ENCODE results near the gene COBLL1.
"Not testable (repeated sequence)": the region's sequence is repeated elsewhere in the genome, so short reads cannot be mapped to it uniquely, and the experiment has no call there.

Gene COBLL1

DNA sequence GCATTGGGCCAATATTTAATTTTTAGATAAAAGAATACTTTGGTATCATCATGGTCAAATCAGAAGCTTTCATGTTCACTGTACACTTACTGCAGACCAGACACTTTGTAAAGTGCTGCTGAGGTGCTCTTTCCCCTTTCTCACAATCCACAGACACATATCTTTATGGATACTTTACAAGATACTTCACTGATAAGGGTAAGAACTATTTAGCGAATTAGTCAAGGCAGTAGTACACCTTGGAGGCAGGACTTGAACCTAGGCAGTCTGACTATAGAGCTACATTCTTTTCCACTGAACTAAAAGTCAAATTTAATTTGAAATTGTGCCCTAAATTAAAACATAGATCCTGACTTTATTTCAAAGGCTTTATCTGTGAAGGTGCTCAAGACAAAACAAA lies 60.2 kb downstream of the COBLL1 start:
- no peak for DNase-seq

DNA sequence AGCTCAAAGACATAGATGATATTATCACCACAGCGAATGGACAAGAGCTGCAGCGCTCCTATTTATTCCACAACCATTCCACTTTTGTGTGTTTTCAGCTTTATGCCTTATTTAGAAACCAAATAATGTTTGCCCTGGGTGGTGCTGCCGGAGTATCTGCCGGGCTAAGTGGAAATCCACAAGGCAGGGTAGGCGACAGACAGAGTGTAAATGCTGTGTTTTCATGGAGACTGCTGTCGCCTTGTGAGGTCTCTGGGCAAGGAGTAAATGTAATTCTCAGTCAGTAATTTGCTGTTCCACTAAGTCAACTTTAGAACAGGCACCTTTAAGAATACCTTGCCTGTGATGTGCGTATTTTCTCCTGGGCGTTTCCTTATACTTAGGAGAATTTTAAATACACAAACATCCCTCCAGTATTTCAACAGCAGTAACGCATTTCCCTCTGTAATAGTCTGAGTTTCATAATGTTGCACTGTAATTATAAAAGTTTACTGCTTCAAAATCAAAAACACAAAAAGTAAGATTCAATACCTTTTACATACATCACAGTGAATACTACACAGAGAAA lies 60.9 kb downstream of the COBLL1 start:
- DNase-seq, result no peak

DNA sequence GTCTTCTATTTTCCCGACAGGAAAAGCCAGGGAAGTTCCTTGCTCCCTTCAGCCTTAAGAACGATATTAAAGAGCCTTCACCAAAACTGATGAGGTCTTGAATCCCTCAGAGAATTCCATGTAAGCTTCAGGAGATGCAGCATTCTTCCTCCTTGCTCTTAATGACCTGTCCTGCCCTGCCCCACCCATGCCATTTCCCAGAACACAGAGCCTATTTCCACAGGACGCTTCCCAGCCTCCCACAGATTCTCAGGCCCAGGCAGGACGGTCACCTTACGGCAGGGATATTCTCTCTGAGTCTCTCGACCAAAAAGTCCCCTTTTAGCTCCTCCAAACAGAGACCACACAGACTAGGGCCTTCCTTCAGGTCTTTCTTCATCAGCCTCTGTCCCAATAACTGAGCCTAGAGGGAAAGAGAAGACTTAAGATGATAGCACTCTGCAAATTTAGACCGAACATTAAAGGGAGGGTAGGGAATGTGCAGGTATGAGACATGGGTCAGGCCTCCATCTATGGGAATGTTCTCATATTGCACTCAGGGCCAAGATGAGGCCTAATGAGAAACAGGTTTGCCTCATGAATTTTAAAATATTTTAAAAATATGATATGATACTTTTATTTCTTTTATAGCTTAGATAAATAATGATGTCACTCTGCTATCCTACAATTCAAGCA lies 62.1 kb downstream of the COBLL1 start:
- DNase-seq, result no peak

DNA sequence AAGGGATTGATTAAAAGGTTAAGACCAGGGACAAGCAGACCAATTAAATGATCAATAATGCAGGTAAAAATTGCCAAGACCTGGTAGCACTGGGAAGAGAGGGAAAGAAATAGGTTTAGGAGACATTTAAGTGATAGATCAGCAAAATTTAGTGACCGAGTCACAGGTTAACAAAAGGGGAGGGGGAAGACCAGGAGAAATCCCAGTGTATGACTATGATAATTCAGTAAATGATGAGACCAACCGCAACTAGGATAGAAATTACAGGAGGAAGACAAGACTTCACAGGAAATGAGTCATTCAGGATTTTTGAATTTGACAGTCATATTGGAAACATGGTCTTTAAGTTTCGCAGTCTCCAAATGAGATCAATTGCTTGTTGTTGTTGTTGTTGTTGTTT lies 62.9 kb downstream of the COBLL1 start:
- no peak for DNase-seq

DNA sequence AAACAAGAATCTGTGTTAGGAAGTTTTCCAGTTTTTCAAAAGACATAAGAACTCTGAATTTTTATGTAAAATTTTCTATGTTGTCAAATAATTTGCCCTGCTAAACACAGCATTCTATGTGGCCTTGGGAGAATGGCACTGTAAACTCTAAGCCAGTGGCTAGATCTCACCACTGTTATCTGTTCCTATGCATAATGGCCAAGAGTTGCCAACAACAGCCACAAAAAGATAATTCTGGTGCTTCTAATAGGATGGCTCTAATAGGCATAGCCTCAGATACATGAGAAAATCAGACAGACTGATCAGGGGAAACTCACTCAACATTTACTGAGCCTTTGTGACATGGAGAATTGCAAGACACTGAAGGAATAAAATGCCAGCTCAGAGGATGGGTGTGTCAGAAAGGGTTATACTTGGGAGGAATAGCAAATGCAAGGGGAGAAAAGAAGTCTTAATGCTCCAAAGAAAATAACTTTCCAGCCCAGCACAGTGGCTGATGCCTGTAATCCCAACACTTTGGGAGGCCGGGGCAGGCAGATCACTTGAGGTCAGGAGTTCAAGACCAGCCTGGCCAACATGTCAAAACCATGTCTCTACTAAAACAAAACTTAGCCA lies 63.7 kb downstream of the COBLL1 start:
- no peak for DNase-seq

DNA sequence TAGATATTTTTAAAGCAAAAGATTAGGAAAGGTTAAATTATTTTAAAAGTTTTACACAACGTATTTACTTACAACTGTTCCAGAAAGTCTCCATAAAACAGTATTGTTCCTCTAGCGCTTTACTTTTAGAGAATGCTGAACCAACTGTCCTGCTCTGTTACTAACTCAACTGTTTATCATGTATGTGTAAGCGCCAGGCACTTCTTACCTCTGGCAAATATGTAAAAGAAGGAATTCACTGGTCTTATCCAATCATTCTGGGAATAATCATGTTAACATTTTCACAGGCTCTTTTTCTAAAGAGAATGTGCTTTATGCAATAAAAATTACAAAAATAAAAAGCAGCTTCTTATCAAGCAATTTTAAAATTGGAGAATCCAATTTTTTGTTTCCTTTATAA lies 68.0 kb downstream of the COBLL1 start:
- DNase-seq, result no peak

DNA sequence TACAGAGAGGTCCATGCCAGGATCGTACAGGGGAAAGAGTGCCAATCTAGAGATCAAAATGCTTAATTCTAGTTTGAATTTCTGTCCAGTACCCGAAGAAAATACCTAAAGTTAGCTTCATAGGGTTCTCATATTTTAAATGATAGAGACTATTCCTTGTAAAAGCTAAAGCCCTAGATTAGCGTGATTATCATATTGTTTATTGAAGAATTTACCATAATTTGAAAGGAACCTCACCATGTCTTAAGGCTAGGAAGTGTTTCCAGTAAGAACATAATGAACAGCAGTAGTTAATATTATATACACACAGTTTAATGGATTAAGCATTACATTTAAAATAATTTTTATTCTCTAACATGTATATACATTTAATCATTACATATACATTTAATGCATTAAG lies 68.5 kb downstream of the COBLL1 start:
- peak; percentile 37 for DNase-seq

DNA sequence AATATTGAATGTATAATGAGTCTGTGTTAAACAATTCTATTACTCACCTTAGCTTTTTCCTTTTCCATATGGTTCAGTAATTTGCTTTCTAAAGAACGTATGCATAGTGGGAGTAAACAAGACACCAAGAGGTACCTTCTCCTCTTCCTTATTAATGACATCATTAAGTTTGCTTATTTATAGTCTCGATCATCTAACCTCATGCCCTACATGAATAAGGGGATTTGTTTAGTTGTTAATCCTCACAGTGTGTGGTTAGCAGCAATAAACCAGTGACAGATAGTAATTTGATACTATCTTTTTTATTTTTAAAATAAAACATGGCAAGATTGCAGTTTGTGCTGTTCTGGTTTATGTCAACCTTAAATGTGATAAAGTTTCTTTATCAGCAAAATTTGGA lies 69.7 kb downstream of the COBLL1 start:
- DNase-seq, result peak; percentile 48

DNA sequence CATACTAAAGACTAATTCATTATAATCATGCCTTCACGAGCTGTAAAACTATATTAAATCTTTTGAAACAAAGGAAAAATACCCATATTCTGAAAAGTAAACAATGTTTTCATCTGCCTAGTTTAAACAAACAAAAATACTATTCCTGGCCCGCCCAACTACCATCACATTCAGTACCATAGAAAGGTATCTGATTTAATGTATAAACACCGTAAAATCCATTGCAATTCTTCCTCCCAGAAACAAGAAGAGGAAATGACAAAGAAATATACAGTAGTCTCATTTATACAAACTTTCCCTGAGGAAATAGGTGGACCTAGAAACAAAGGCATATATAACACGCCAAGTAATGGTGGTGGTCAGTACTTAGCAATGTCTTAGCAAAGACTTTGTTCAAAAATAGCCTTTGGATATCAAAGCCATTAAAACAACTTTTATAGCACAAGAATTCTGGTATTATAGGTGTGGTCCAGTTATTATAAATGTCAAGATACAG lies 71.2 kb downstream of the COBLL1 start:
- DNase-seq, result no peak

DNA sequence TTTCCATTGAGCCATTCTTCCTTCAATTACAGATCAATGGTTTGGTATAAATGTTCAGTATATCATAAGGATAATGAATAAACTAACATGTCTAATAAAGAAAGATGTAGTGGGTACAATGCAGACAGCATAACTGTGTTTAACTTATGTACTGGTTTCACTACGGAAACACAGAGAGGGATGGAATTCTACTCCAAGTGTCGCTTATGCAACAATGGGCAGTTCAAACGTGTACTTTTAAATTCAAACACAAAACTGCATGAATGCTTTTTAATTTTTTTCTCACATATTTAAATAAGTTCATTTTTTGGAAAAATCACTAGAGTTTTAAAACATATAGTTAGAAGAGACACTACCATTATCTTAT lies 74.7 kb downstream of the COBLL1 start:
- DNase-seq, result no peak

DNA sequence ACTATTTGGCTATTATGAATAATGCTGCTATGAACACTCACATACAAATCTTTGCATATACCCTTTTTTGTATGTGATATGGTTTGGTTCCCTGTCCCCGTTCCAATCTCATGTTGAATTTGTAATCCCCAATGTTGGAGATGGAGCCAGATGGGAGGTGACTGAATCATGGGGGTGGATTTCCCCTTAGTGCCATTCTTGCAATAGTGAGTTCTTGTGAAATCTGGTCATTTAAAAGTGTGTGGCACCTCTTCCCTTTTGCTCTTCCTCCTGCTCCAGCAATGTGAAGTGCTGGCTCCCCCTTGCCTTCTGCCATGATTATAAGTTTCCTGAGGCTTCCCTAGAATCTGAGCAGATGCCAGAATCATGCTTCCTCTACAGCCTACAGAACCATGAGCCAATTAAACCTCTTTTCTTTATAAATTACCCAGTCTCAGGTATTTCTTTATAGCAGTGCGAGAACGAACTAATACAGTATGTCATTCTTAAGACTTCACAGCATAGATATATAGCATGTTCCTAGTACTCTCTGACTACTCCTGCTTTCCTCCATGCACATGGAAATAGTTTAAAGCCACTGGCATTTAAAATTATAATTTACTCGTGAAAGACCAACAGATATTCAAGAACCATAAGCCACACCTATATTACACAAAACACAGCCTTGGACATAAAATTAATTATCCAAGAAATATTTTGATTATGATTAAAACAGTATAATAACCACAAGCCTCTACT lies 75.2 kb downstream of the COBLL1 start:
- no peak for DNase-seq

DNA sequence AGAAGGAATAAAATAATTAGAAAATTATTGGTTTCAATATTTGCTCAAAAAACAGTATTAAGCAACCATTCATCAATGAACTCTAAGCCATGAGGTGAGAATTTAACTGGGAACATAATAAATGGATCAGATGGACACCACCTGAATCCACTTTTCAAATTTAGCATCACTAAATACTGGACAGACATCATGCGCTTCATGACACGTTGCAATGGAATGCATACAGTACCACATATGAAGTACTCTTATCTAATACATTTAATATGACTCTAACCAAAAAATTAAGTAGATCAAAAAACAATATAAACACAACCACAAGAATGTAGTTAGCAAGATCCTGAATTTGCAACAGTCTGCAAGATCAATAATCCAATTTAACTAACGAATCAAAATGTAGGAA lies 76.6 kb downstream of the COBLL1 start:
- DNase-seq, result no peak

DNA sequence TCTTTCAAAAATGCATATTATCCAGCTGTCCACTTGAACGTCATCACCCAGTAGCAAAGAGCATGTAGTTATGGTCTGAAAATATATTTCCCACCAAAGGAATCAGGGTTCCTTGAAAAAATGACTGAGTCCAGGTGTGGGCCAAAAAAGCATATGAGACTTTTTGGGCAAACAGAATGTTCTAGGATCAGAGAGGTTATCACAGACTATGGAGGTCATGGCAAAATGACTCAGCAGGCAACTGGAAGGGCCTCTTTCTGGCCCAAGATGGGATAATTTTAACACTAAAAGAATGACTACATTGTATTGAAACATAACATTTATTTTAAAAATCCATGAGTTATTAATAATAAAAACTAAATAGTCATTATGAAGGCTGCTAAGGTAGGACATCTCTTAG lies 77.1 kb downstream of the COBLL1 start:
- no peak for DNase-seq

DNA sequence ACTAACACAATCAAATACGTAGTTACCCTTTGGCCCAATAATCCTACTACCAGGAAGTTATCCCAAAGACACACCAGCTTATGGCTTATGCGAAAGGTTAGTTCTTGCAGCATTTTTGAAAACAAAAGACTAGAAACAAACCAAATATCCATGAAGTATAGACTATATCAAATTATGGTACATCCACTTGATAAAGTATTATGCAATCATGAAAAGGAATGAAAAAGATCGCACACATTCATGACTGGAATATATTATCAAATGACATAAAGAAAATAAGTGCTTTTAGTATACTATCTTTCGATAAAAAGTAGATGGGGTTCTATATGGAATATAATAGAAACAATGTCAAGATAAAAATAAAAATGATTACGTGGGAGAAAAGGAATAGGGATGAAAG lies 78.2 kb downstream of the COBLL1 start:
- no peak for DNase-seq

DNA sequence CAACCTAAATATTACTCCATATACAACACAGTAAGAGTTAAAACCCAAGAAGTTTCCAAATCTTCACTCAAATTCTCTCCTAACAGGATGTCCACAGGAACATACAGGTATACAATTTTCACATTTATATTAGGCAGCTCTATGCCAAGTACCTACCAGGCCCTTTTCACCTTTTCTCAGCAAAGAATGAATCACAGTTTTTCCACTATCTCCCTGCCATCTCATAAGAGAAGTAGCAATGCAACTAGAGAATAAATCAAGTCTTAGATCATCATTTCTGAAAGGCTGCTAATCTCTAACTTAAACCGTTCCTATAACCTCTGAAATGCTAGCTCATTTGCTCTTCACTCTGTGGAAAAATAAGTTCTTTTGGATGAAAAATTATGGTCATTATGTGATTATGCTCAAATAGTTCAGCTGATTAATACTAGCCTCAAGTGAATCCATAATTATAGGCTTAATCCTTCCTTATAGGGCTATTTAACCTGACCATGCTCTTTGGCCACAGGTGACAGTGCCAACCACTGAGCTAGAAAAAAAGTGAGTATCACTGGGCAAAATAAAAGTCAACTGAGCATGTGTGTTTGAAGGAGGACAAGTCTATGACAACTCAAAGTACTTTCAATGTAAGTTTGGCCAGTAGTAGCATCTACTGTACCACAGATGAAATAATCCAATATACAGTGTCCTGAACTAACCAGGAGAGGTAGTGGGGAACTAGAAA lies 79.7 kb downstream of the COBLL1 start:
- no peak for DNase-seq

DNA sequence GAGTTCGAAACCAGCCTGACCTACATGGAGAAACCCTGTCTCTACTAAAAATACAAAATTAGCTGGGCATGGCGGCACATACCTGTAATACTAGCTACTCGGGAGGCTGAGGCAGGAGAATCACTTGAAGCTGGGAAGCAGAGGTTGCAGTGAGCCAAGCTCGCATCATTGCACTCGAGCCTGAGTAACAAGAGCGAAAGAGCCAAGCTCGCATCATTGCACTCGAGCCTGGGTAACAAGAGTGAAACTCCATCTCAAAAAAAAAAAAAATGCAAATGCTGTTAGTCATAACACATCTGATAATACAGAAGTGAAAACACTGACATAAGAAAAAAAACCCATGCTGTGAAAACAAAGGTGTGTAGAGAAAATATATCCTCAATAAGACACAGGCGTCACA lies 80.4 kb downstream of the COBLL1 start:
- not testable (repeated sequence) for DNase-seq

DNA sequence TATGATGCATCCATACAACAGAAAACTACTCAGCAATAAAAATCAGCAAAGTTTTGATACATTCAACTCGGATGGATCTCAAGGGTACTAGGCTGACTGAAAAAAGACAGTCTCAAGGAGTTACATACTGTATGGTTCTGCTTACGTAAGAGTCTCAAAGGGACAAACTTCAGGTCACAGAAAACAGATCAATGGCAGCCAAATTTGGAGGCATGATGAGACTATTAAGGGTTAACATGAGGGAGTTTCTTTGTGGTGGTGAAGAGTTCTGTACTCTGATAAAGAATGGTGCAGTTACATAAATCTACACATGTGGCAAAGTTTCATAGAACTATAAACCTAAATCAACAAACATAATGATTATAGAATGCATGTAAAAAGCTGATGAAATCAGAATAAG lies 81.4 kb downstream of the COBLL1 start:
- no peak for DNase-seq

DNA sequence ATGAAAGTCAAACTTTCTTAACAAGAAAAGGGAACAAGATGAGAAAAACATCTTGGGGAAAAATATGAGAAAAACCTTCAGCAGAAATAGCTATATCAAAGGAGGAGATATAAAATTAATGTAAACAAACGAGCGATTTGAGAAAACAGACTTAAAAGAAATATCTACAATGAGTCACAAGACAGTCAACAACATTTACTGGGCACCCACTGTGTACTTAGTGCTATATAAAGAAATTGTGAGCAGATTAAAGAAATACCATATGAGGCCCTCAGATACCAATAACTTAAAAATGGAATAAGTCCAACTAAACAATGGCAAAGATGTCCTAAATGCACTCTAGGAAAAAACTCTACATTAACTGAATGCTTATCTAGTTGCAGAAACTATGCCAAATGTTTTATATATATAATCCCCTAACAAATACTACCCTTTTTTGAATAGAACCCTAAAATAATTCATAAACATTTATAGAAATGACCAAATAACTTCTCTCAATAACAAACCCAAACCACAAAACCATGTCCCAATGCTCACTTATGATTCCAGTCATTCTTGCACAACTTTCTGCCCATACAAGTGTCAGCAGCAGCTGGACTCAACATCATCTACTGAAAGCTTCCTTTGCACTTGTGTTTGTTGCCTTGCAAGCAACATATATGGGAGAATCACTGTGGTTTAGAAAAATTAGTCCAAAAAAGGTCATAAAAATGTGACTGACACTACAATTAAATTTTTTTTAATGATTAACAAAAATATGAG lies 83.5 kb downstream of the COBLL1 start:
- DNase-seq, result no peak

DNA sequence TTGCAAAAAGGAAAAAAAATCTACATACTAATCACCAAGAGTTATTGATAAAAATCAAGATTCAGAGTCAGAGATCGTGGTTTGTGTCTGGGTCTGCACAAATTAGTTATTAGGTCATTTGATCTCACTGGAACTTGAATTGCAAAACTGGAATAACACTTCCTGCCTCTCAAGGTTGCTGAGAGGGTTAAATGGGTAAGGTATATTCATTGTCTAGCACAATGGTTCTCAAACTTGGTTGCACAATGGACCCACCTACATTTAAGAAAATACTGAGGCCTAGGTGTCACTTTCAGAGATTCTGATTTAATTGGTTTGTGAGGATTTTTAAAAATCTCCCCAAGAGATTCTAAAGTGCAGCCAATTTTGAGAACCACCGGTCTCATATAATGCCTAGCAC lies 84.8 kb downstream of the COBLL1 start:
- DNase-seq, result no peak

DNA sequence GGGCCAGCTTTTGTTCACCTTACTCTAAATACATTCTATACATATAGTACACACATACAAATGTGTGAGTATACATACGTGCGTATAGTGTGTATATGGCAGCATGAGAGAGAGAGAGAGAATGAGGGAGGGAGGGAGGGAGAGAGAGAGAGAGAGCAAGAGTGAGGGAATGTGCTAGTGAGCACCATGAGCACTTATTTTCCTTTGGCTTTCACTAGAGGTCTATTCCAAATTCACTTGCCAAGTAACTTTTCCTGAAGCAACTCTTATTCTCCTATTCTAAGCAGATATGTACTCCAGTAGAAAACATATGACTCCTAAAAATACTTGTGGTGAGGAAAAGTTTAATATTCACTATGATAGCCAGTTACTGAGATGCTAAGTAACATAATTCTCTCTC lies 85.7 kb downstream of the COBLL1 start:
- no peak for DNase-seq

DNA sequence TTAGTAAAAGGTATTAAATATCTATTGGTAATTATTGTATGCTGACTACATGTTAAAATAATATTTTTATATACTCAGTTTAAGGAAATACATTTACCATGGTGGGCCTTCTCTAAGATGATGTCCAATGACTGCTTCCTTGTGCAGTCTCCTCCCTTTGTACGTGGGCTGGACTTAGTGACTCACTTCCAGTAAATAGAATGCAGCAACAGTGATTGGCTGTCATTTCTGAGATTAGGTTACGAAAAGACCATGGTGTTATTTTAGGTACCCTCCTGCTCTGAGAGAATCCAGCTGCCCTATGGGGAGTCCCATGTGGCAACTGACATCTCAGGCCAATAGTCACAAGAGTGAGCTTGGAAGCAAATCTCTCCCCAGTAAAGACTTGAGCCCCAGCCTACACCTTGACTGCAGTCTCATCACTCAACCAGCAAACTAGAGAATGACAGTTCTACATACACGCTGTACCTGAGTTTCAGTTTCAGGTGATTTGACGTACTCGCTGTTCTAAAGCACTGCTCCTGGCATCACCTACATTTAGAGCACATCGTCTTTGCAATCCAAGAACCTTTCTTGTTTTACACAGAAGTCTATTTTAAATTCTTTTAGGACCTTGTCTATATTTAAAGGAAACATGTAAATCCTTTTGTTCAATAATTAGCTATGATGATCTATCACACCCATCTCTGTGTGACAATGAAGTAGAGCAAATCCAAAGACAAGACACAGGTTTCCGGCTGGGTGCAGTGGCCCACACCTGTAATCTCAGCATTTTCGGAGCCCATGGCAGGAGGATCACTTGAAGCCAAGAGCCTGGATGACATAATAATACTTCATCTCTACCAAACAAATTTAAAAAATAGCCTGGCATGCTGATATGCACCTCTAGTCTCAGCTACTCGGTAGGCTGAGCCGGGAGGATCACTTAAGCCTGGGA lies 87.2 kb downstream of the COBLL1 start:
- DNase-seq, result no peak
